Measurements from ENCODE around the gene FGF3.

The FGF3 gene

DNA sequence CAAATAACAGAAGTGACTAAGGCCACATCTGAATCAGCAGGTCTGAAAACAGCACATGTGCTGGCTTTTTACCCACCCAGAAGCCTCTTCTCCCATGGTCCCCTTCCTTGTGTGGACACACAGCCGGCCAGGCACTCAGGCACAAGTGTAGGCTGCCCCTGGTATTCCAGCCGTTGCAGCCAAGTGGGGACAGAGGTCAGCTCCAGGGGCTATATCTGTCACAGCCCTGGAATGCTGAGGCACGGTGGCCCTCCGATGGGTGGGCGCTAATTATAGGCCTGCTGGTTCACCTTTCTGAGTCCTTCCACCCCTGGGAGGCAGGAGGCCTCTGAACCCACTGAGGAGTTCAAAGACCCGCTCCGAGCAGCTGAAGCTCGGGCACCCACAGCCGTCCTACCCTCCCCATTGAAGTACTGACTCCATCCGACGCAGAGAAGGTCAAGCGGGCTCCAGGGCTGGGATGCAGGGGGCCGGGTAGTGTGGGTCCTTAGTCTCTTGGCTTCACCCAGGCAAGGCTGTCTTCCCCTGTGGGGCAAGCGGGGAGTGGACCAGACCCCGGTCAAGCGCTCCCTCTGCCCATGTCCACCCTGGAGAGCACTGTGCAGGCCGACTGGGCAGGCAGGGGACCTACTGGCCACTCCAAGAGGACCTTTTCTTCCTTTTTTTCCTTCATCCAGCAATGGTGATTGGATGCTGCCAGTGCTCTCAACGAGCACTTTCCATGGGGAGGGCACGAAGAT, 14.3 kb downstream of the FGF3 start:
- DNase-seq (ENCODE audit: low read depth in 2 of 2) = no peak
- TF ChIP-seq, protein P1, sequence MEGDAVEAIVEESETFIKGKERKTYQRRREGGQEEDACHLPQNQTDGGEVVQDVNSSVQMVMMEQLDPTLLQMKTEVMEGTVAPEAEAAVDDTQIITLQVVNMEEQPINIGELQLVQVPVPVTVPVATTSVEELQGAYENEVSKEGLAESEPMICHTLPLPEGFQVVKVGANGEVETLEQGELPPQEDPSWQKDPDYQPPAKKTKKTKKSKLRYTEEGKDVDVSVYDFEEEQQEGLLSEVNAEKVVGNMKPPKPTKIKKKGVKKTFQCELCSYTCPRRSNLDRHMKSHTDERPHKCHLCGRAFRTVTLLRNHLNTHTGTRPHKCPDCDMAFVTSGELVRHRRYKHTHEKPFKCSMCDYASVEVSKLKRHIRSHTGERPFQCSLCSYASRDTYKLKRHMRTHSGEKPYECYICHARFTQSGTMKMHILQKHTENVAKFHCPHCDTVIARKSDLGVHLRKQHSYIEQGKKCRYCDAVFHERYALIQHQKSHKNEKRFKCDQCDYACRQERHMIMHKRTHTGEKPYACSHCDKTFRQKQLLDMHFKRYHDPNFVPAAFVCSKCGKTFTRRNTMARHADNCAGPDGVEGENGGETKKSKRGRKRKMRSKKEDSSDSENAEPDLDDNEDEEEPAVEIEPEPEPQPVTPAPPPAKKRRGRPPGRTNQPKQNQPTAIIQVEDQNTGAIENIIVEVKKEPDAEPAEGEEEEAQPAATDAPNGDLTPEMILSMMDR (IDR thresholded peaks at IDR 0.05; ENCODE audit: low read depth, low read length) = no peak

DNA sequence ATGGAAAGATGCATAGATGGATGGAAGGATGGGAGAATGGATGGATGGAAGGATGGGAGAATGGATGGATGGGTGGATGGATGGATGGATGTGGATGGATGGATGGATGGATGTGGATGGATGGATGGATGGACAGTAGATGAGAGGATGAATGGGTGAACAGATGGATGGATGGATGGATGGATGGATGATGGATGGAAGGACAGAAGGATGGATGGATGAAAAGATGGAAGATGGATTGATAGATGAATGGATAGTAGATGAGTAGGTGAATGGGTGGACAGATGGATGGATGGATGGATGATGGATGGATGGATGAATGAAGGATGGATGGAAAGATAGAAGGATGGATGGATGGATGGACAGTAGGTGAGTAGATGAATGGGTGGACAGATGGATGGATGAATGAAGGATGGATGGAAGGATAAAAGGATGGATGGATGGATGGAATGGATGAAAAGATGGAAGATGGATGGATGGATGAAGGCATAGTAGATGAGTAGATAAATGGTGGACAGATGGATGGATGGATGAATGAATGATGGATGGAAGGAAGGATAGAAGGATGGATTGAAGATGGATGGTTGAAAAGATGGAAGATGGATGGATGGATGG, 15.5 kb downstream of the FGF3 start:
- TF ChIP-seq, protein P1 (IDR thresholded peaks at IDR 0.05; ENCODE audit: low read depth, low read length) = no peak
- no peak overlapping the region for H3K4me3 ChIP-seq (replicated peaks in 1 of 2; ENCODE audit: low read depth in 2 of 2, low read length in 2 of 2)
- DNase-seq (ENCODE audit: low read depth in 2 of 2) = no peak

More for the DNA sequence above, 14.3 kb downstream of the FGF3 start:
- no peak overlapping the region for H3K4me3 ChIP-seq (replicated peaks in 1 of 2; ENCODE audit: low read depth in 2 of 2, low read length in 2 of 2)

DNA sequence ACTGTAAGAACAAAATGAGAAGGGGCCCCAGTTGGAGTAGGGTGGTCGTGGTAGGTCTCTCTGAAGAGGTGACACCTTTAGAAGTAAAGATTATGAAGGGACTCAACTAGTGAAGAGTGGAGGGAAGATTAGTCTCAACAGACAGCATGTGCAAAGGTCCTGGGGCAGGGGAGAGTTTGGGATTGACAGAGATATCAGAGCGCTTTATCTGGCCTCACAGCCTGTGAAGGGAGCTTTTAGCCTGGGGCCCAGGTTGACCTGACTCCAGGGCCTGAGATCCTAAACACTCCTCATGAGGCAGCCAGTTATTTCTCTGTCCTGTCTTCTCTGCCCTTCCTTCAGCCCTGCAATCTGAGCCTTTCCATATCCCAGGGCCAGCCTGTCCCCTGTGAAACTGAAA, 16.2 kb downstream of the FGF3 start:
- no peak overlapping the region for H3K4me3 ChIP-seq (replicated peaks in 1 of 2; ENCODE audit: low read depth in 2 of 2, low read length in 2 of 2)
- DNase-seq (ENCODE audit: low read depth in 2 of 2) = no peak
- TF ChIP-seq, protein P1 (IDR thresholded peaks at IDR 0.05; ENCODE audit: low read depth, low read length) = no peak

DNA sequence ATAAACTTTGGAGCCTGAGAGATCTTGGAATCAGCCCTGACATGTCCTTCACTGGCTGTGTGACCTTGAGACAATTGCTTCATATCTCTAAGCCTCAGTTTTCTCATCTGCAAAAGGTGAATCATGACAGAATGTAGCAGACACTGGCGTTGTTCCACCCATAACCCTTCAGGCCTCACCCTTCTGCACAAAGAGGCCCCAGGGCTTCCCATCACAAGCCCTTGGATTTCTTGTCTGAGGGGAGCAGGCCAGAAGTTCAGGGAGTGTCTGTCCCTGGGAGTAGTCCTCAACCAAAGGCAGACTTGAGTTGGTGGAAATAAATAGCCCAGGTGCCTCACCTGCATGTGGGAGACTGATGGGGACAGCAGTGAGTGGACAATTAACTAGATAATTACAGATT, 16.6 kb downstream of the FGF3 start:
- DNase-seq (ENCODE audit: low read depth in 2 of 2) = no peak
- TF ChIP-seq, protein P1 (IDR thresholded peaks at IDR 0.05; ENCODE audit: low read depth, low read length) = no peak
- H3K4me3 ChIP-seq (replicated peaks in 1 of 2; ENCODE audit: low read depth in 2 of 2, low read length in 2 of 2) = no peak overlapping the region

DNA sequence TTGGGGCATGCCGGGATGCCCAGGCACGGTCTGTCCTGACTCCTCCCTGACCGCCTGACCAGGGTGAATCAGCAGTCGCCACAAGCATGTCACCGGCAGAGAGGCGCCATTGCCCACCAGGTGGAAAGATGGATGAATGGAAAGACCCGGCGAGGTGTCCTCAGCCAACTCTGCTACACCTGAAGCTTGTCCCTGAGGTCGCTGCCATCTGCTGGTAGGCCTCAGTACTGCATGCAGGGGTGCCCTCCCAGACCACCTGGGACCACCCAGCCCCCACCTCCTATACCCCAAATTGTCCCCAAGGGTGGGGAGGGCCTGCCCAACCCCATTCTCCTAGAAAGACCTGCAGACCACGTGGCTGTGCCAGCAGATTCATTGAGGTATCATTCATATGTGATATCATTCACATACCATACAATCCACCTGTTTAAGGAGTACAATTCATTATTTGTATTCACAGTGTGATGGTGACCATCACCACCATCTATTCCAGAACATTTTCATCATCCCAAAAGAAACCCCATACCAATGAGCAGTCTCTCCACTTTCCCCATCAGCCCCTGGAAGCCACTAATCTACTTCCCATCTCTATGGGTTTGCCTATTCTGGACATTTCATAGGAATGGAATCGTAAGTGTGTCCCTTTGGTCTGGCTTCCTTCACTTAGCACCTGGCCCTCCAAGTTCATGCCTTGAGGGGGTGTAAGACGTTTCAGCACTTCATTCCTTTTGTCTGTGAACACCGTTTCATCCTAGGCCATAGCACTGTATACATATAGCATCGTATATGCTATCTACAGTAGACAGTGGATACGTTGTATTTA, 17.5 kb downstream of the FGF3 start:
- H3K4me3 ChIP-seq (replicated peaks in 1 of 2; ENCODE audit: low read depth in 2 of 2, low read length in 2 of 2) = no peak overlapping the region
- DNase-seq (ENCODE audit: low read depth in 2 of 2) = peak; percentile 8 to 12
- TF ChIP-seq, protein P1 (IDR thresholded peaks at IDR 0.05; ENCODE audit: low read depth, low read length) = peak; percentile 83

DNA sequence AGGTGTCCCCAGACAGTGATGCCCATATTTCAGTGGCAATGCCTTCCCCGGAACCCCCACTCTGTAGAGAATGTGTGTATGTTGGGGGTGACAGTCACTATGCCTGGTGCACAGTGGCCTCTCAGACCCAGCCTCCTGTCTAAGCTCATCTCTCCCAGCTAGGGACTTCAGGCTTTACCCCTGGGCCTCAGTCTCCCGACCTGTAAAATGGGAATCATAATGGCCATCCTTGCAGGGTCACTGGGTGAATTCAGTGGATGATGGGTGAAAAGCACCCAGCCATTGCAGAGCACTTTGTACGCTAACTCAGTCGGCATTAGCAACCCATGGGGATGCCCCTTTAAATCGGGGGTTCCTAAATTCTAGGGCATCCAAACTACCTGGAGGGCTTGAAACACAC, 18.9 kb downstream of the FGF3 start:
- TF ChIP-seq, protein P1 (IDR thresholded peaks at IDR 0.05; ENCODE audit: low read depth, low read length) = no peak
- H3K4me3 ChIP-seq (replicated peaks in 1 of 2; ENCODE audit: low read depth in 2 of 2, low read length in 2 of 2) = no peak overlapping the region
- DNase-seq (ENCODE audit: low read depth in 2 of 2) = no peak
